Mesendoderm (in vitro differentiated cells): ENCODE data around the gene IFNAR1.
A peak's percentile ranks its signal among the peaks of the same experiment; 100 is the strongest.
"Not testable (repeated sequence)": the region's sequence is repeated elsewhere in the genome, so short reads cannot be mapped to it uniquely, and the experiment has no call there.

ENCODE experiments used
- DNase-seq: peaks from one replicate; pipeline ENCODE4 v3.0.0; 2013
- H2AK5ac ChIP-seq: 2 replicates; pipeline ENCODE4 v1.6.1; 2013; ENCODE audit warnings: low read length, inconsistent platforms
- H2BK120ac ChIP-seq: 2 replicates; pipeline ENCODE4 v1.6.1; 2013; ENCODE audit warnings: low read depth, mild to moderate bottlenecking, low read length, moderate library complexity, mixed read lengths
- H2BK15ac ChIP-seq: replicated peaks from 2 replicates; pipeline ENCODE4 v1.6.1; 2013; ENCODE audit warnings: low read depth, mild to moderate bottlenecking, moderate library complexity
- H2BK5ac ChIP-seq: 2 replicates; pipeline ENCODE4 v1.6.1; 2013; ENCODE audit warnings: low read length, inconsistent platforms
- H3K18ac ChIP-seq: 2 replicates; pipeline ENCODE4 v1.6.1; 2013; ENCODE audit warnings: mild to moderate bottlenecking, low read length, mixed read lengths
- H3K23ac ChIP-seq: one replicate; pipeline ENCODE4 v1.6.1; 2013; ENCODE audit warnings: low read length
- H3K27ac ChIP-seq: 2 replicates; pipeline ENCODE4 v1.5.1; 2013; ENCODE audit warnings: low read depth, mild to moderate bottlenecking, inconsistent platforms, low read length, moderate library complexity
- H3K27me3 ChIP-seq: 2 replicates; pipeline ENCODE4 v1.6.1; 2013; ENCODE audit warnings: low read length, control low read depth, mild to moderate bottlenecking, inconsistent platforms; ENCODE audit not compliant: insufficient read depth, poor library complexity
- H3K36me3 ChIP-seq: 2 replicates; pipeline ENCODE4 v1.6.1; 2013; ENCODE audit warnings: low read length, inconsistent platforms; ENCODE audit not compliant: control insufficient read depth, insufficient read depth
- H3K4ac ChIP-seq: one replicate; pipeline ENCODE4 v1.6.1; 2013; ENCODE audit warnings: low read depth, mild to moderate bottlenecking, low read length, moderate library complexity
- H3K4me1 ChIP-seq: 2 replicates; pipeline ENCODE4 v1.6.1; 2013; ENCODE audit warnings: low read depth, low read length, inconsistent platforms; ENCODE audit not compliant: control insufficient read depth
- H3K4me2 ChIP-seq: 2 replicates; pipeline ENCODE4 v1.6.1; 2013; ENCODE audit warnings: low read length
- H3K4me3 ChIP-seq: 2 replicates; pipeline ENCODE4 v1.5.1; 2013; ENCODE audit warnings: mild to moderate bottlenecking, low read length
- H3K56ac ChIP-seq: one replicate; pipeline ENCODE4 v1.6.1; 2013; ENCODE audit warnings: low read length
- H3K79me1 ChIP-seq: 2 replicates; pipeline ENCODE4 v1.6.1; 2013; ENCODE audit warnings: low read length, inconsistent platforms
- H3K79me2 ChIP-seq: 2 replicates; pipeline ENCODE4 v1.6.1; 2013; ENCODE audit warnings: mild to moderate bottlenecking, low read length; ENCODE audit not compliant: control insufficient read depth, insufficient read depth
- H3K9ac ChIP-seq: 2 replicates; pipeline ENCODE4 v1.6.1; 2013; ENCODE audit warnings: low read length, inconsistent platforms
- H4K5ac ChIP-seq: one replicate; pipeline ENCODE4 v1.6.1; 2013; ENCODE audit warnings: low read length
- H4K8ac ChIP-seq: one replicate; pipeline ENCODE4 v1.6.1; 2013; ENCODE audit warnings: low read depth, mild to moderate bottlenecking, control low read depth, low read length, moderate library complexity
- WGBS: extraction: QIAGEN DNeasy Blood & Tissue Kit; methylation state at CpG from one replicate; pipeline ENCODE4 v1.1.7; 2013; ENCODE audit warnings: low lambda C conversion rate, missing lambda C conversion rate; ENCODE audit not compliant: insufficient coverage; ENCODE audit errors: extremely low coverage; 5-methylcytosine and 5-hydroxymethylcytosine counted together

IFNAR1 gene

DNA sequence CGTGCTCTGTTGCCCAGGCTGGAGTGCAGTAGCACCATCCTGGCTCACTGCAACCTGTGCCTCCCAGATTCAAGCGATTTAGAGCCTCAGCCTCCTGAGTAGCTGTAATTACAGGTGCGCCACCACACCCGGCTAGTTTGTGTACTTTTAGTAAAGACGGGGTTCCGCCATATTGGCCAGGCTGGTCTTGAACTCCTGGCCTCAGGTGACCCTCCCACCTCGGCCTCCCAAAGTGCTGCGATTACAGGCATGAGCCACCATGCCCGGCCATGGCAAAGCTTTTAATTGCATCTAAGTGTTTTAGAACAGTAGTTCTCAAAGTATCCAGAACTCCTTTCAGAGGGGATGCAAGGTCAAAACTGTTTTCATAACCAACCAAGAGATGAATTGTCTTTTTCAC lies 53.3 kb downstream of the IFNAR1 start:
- Histone ChIP-seq H3K9ac (no peak overlapping the region), H3K79me2 (no peaks in the 10 kb centered on the region), H3K4ac (no peak overlapping the region), H3K4me3 (no peak overlapping the region), H3K4me1 (no peaks in the 10 kb centered on the region), H4K8ac (no peak overlapping the region), H3K18ac (no peak overlapping the region), H2BK15ac (no peak overlapping the region), H3K27ac (no peak overlapping the region), H3K36me3 (no peaks in the 10 kb centered on the region), H2AK5ac (no peak overlapping the region), H4K5ac (no peak overlapping the region), H3K56ac (no peak overlapping the region), H2BK120ac (no peak overlapping the region), H3K79me1 (no peaks in the 10 kb centered on the region), H3K27me3 (no peaks in the 10 kb centered on the region), H3K23ac (no peak overlapping the region), H3K4me2 (no peak overlapping the region), H2BK5ac (no peak overlapping the region)
- DNase-seq = no peak
- no CpG with 5 or more reads among the region's 9 CpGs for WGBS

DNA sequence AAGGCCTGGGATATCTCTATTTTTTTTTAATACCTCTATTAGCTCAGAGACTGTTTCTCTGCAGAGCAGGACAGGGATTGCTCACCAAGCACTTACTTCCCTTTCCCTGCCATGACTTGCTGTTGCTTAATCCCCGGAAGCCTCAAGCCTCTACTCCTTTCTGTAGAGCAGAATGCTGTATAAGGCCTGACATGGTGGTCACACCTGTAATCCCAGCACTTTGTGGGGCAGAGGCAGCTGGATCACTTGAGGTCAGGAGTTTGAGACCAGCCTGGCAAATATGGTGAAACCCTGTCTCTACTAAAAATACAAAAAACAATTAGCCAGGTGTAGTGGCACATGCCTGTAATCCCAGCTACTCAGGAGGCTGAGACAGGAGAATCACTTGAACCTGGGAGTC lies 55.2 kb downstream of the IFNAR1 start:
- not testable (repeated sequence) for H3K4ac ChIP-seq, H3K56ac ChIP-seq, H3K9ac ChIP-seq, H4K8ac ChIP-seq, H2BK15ac ChIP-seq, H3K18ac ChIP-seq, H2BK120ac ChIP-seq, H3K79me1 ChIP-seq, H2BK5ac ChIP-seq, H3K79me2 ChIP-seq, H2AK5ac ChIP-seq, H3K23ac ChIP-seq, H3K4me2 ChIP-seq, H3K36me3 ChIP-seq, H4K5ac ChIP-seq, H3K4me3 ChIP-seq, H3K4me1 ChIP-seq, H3K27me3 ChIP-seq, H3K27ac ChIP-seq
- DNase-seq = peak; percentile 16
- no CpG with 5 or more reads among the region's 1 CpG for WGBS

DNA sequence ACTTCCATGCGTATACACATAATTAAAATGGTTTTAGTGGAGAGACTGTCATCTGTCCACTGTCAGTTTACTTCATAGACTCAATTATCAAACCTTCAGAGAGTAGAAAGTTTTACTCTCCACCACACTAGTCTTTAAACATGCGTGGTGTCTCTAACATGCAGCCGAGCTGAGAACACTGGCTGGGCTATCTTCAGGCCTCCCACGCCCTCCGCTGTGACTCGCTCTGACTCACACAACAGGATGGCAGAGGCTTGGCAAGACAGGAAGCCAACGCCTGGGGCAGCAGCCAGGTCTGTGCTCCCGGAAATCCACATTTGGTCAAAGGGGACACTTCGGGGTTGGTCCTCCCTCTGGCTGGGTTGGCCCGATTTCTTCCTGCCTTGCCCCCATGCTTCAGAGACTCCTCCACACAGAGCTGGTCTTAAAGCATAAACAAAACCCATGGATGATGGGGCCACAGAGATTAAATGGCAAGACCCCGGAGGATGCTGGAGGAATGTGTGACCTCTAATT lies 55.8 kb downstream of the IFNAR1 start:
- Histone ChIP-seq H2BK15ac (no peak overlapping the region), H4K5ac (no peak overlapping the region), H3K27me3 (no peaks in the 10 kb centered on the region), H3K56ac (no peak overlapping the region), H3K27ac (no peak overlapping the region), H3K4me3 (no peak overlapping the region), H2BK5ac (no peak overlapping the region), H3K79me1 (no peaks in the 10 kb centered on the region), H2BK120ac (no peak overlapping the region), H4K8ac (no peak overlapping the region), H3K4me2 (no peak overlapping the region), H3K18ac (no peak overlapping the region), H3K79me2 (no peaks in the 10 kb centered on the region), H3K9ac (no peak overlapping the region), H3K23ac (no peak overlapping the region), H2AK5ac (no peak overlapping the region), H3K36me3 (no peaks in the 10 kb centered on the region), H3K4ac (no peak overlapping the region), H3K4me1 (no peaks in the 10 kb centered on the region)
- no CpG with 5 or more reads among the region's 11 CpGs for WGBS
- peak; percentile 89 for DNase-seq

DNA sequence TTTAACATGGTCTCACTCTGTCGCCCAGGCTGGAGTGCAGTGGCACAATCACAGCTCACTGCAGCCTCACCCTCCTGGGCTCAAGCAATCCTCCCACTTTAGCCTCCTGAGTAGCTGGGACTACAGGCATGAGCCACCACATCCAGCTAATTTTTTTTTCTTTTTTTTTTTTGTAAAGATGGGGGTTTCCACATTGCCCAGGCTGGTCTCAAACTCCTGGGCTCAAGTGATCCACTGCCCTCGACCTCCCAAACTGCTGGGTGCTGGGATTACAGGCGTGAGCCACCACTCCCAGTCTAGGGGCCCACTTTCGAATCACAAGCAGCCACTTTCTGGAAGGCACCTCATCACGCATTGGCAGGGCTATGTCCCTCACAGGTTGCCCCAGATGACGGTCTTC lies 56.6 kb downstream of the IFNAR1 start:
- not testable (repeated sequence) for H2BK15ac ChIP-seq, H3K4me1 ChIP-seq, H3K27ac ChIP-seq, DNase-seq, H4K5ac ChIP-seq, H3K18ac ChIP-seq, H4K8ac ChIP-seq, H3K9ac ChIP-seq, H2AK5ac ChIP-seq, H2BK5ac ChIP-seq, H3K79me1 ChIP-seq, H3K23ac ChIP-seq, H3K56ac ChIP-seq, H3K4ac ChIP-seq, H3K4me2 ChIP-seq, H3K4me3 ChIP-seq, H3K79me2 ChIP-seq, H3K36me3 ChIP-seq, H2BK120ac ChIP-seq, H3K27me3 ChIP-seq
- no CpG with 5 or more reads among the region's 6 CpGs for WGBS

DNA sequence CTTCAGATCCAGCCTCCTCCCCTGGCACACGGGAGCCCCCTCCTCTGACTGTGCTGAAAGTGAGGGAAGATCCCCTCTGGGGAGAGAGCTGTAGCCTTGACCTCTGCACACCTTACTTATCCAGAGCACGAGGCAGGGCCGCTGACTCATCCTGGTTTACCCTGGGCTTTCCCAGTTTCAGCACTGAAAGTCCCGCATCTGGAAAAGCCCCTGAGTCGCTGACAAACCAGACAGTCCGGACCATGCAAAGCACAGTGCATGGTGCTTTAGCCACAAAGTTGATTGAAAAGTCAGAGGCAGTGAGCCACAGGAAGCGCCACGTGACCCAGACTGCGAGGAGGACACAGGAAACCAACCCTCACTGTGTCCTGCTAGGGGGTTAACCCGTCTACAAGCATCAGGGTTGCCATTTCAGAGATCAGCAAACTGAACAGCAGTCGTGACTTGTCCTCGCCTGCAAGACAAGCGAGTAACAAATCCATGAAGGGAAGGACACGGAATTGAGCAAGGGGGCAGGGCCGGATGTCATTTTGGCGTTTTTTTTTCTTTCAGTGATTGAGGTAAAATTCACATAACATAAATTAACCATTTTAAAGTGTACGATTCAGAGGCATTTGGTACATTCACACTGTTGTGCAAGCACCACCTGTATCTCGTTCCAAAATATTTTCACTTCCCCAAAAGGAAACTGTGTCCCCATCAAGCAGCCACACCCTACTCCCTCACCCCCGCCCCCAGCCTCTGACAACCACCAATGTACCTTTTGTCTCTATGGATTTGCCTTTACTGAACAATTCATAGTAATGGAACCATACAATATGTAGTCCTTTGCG lies 58.5 kb downstream of the IFNAR1 start:
- no CpG with 5 or more reads among the region's 20 CpGs for WGBS
- no peaks in the 10 kb centered on the region for H3K79me2 ChIP-seq
- no peak overlapping the region for H3K4me3 ChIP-seq
- no peaks in the 10 kb centered on the region for H3K79me1 ChIP-seq
- no peak overlapping the region for H2BK5ac ChIP-seq
- no peak for DNase-seq
- H2BK120ac ChIP-seq = no peak overlapping the region
- no peak overlapping the region for H4K8ac ChIP-seq
- H3K27me3 ChIP-seq = no peaks in the 10 kb centered on the region
- no peaks in the 10 kb centered on the region for H3K36me3 ChIP-seq
- H3K27ac ChIP-seq = no peak overlapping the region
- no peak overlapping the region for H3K23ac ChIP-seq
- H3K56ac ChIP-seq = no peak overlapping the region
- H2BK15ac ChIP-seq = no peak overlapping the region
- H4K5ac ChIP-seq = no peak overlapping the region
- H3K4me2 ChIP-seq = no peak overlapping the region
- H3K4me1 ChIP-seq = no peaks in the 10 kb centered on the region
- no peak overlapping the region for H3K4ac ChIP-seq
- no peak overlapping the region for H2AK5ac ChIP-seq
- H3K9ac ChIP-seq = no peak overlapping the region
- no peak overlapping the region for H3K18ac ChIP-seq
